ENCODE results near the gene FETUB.

The FETUB gene, protein sequence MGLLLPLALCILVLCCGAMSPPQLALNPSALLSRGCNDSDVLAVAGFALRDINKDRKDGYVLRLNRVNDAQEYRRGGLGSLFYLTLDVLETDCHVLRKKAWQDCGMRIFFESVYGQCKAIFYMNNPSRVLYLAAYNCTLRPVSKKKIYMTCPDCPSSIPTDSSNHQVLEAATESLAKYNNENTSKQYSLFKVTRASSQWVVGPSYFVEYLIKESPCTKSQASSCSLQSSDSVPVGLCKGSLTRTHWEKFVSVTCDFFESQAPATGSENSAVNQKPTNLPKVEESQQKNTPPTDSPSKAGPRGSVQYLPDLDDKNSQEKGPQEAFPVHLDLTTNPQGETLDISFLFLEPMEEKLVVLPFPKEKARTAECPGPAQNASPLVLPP

DNA sequence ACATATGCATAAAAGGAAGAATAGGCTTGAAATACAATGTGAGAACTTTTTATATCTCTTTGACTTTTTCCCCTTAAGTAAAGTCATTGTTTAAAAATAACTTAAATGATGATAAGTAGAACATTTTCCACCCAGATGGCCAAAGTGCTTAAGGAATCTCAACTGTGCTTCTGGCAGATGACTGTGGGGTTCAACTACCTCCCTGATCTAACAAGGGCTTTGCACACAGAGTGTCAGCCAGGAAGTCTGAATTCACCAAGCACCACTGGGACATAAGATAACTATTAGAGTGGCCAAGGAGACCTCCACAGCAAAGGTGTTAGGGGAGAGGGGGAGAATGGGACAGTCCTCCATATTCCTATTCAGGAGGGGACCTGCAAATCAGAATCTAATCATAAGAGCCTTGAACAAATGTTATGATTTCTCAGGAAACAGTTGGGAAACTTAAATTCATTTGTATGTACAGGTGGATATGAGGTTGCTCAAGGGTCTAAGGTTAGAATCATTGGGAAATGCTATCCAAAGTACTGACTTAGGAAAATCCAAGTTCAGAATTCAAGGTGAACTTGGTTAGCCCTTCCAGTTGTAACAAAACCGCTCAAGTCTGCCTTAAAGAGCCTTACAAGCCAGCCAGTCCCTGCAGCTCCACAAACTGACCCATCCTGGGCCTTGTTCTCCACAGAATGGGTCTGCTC, at the start of gene FETUB:
Gene FETUB (plus strand): TSS at position 622 of the 695 bp plus-strand sequence. CDS start 62 bp downstream, at position 684.
- DNase-seq: no peak

DNA sequence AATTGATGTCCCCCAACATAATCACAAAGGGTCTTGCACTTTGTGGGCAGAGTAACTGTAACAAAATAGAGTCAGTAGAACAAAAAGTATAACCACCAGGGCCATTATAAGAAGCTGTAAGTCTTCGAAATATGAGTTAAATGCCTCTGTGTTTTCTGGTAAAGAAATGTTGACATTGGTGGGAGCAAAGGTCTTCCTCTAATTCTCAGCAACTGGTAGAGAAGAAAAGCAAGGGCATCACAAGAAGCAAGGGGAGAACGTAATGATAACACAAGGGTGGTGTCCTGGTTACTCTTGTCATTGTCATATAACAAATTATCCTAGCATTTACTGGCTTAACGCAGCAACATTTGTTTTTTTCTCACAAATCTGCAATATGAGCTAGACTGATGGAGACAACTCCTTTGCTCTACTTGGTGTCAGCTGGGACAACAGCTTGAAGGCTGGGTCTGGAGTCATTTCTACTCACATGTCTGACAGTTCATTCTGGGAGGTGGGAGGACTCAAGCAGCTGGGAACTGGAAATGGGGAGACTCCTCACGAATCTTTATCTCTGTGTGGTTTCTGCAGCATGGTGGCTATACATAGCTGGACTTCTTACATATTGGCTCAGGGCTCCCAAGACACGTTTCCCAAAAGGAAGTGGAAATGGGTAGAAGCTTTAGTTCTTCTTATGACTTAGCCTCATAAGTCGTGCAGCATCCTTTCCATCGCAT, 49.5 kb upstream of the FETUB start:
- DNase-seq: no peak

DNA sequence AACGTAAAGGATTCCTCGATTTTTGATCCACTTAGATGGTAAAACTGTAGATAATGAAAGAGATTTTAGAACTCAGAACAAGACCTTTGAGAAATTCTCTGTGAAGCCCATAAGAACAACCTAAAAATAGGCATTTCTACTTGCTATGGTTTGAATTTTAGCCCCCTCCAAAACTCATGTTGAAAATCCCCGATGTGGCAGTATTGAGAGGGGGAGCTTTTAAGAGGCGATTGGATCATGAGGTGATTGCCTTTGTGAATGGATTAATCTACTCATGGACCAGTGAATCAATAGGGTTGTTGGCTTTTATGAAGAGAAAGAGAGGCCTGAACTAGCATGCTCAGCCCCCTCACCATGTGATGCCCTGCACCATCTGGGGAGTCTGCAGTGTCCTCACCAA, 47.5 kb upstream of the FETUB start:
- DNase-seq: no peak

DNA sequence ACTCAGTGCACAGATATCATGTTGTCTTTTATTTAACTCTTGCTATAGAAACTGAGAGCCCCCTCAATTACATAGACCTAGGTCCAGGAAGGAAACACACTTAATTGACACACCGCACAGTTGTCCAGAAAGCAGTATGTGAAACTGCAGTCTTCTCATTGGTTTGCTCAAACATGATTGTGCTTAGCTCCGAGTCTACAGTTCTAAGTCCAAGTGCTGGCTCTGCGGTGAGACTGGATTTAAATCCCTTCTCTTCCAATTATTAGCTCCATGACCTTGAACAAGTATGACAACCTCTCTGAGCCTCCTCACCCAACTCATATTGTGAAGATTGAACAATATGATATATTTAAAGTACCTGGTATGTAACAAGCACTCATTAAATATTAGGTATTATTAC, 46.3 kb upstream of the FETUB start:
- no peak for DNase-seq

DNA sequence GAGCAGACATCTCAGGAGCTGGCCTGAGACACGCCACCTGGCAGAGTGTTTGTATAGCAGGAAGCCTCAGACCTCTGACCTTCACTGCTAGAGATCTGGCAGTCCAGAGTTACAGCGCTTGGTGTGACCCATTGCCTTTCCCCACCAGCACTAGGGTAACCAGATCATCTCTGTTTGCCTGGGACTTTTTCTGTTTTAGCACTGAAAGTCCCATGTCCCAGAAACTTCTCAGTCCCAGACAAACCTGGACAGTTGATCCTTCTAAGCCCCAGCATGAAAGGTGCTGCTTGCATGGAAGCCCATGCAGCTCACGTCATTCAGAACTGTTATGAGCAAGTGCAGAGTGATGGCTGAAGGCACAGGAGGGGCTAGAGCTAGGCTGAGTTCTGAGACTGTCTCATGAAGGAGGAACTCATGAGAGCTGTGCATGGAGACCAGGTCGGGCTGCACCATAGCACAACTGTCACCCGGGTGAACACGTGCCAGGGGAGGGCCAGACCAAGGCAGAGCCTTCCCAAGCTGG, 45.5 kb upstream of the FETUB start:
- DNase-seq: no peak

DNA sequence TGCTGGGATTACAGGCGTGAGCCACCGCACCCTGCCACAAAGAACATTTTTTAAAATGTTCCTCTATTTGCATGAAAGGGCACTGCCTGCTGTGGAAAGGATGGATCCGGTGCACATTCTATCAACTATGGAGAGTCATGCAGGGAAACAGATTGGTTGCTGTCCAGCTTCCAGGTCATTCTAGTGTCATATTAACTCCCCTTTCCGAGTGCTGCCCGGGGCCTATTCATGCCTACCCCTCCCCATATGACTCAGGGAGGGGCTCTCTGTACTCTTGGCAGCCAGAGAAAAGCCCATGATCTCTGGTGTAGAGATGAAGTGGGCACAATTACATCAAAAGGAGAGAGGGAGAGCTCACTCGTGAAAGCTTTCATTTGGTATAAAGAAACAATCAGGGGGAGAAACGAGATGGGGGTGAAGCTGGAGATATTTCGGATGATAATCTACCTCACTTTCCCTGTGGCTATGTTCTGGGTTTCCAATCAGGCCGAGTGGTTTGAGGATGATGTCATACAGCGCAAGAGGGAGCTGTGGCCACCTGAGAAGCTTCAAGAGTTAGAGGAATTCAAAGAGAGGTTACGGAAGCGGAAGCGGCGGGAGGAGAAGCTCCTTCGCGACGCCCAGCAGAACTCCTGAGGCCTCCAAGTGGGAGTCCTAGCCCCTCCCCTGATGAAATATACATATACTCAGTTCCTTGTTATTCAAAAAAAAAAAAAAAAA, 43.5 kb upstream of the FETUB start:
- DNase-seq: no peak

DNA sequence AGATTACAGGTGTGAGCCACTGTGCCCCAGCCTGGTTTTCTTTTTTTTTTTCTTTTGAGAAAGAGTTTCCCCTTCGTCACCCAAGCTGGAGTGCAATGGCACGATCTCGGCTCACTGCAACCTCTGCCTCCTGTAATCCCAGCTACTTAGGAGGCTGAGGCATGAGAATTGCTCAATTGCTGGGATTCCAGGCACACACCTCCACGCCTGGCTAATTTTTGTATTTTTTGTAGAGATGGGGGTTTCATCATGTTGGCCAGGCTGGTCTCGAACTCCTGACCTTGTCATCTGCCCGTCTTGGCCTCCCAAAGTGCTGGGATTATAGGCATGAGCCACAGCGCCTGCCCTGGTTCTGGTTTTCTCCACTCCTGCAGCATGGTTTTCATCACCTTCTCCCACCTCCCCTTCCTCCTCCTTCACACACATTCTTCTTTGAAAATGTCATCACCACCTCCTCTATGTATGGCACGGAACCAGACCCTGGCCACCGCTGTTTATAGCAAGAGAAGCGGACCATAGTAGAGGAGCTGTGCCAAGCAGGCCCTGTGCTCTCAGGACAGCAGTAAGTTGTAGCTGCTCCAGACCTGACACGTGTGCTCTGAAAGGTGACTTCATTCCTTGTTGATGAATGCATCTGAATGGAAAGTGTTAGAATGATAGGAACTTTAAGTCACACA, 42.0 kb upstream of the FETUB start:
- DNase-seq: no peak

DNA sequence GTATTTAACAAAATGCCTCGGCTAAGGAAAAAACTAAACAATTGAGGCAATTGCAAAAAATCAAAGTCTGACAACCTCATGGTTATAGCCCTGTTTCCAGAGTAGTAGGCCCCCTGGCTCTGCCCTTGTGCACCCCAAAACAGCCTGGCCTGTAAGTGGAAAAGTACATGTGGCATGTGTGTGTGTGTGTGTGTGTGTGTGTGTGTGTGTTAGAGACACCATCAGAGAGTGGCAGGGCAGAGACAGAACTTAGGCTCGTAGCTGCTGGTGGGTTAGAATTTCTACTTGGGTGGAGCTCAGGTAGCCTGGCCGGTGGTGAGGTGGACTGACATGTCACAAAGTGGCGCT, 41.4 kb upstream of the FETUB start:
- no peak for DNase-seq

DNA sequence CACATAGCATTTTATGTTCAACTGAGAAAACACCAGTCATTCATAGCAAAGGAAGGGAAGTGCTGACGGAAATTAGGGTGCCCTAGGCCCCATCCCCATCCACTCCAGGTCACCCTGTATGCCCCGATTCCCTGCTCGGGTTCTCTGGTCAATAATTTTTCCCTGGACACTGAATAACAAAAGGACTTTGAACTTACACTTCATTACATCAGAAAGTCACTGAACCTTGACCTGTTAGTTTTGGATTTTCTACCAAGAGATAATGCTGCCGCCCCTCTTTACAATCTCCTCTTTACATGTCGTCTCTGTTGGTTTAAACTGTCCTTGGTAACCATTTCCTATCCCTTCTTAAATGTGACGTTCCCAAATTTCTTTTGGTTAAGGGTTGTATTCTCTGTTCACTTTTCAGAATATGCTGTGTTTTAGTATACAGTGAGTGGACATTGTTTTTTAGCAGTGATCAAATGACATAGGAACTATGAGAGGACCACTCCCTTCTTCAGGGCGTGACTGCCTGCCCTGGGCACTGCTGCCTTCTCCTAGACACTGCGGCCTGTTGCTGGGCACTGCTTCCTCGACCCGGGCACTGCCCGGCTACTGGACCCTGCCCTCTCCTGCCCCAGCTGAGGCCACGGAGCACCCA, 40.9 kb upstream of the FETUB start:
- no peak for DNase-seq

DNA sequence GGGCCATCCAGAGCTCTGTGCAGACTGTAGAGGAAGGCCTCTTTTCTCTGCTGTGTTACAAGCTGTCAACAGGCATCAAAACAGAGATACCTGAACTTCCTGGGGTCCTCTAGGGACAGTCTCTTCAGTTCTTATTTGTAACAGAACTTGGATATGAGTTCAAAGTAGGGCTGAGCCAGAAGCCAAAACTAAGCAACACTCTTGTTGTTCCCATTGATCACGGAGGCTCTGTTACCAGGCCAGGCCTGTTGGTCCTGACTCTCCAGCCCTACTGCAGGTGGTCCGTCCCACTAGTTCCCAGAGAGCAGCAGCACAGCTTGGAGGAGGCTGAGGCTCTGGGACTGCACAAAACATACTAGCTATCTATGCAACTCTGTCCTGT, 40.4 kb upstream of the FETUB start:
- no peak for DNase-seq

DNA sequence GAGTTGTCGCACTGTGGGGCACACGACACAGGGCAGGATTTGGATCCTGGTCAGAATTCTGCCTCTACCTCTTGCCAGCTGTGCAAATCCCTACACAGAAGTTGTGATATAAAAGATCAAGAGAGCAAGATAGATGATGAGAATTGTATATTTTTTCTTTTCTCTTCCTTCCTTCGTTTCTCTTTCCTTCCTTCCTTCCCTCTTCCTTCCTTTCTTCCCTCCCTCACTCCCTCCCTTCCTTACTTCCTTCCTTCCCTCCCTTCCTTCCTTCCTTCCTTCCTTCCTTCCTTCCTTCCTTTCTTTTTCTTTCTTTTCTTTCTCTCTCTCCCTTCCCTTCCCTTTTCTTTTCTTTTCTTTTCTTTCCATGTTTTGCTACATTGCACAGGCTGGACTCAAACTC, 39.3 kb upstream of the FETUB start:
- no peak for DNase-seq

DNA sequence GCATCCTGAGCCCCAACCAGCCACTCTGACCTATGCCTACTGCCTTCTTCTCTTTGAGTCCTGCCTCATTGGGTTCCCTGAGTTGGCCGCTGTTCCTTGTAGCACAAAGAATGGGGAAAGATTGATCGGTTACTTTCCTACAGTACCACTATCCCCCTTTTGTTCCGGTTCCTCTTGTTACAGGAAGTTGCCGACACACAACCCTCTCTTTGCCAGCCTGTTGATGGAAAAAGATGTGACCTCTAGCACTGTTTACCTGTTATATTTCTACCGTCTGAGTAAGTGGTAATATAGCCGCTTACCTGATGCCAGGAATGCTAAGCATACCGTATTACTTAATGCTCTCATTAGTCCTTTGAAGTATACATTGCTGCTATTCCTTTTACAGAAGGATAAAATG, 37.0 kb upstream of the FETUB start:
- DNase-seq: no peak

DNA sequence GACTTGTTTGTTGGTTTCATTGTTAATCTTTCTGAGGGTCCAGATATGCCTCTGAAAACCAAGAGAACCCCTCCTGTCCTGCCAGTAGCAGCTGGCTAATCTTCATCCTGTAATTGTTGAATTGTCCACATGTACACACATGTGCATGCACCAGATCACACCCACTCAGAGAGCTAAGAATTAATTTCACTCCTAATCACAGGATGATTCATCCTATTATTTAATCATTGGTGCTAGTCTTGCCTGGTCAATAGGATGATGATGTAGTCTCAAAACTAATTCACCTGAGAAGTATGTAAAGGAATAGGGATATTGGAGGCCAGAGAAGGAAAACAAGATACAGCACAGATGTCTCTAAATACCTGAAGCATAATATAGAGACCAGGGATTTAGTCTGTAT, 35.1 kb upstream of the FETUB start:
- no peak for DNase-seq

DNA sequence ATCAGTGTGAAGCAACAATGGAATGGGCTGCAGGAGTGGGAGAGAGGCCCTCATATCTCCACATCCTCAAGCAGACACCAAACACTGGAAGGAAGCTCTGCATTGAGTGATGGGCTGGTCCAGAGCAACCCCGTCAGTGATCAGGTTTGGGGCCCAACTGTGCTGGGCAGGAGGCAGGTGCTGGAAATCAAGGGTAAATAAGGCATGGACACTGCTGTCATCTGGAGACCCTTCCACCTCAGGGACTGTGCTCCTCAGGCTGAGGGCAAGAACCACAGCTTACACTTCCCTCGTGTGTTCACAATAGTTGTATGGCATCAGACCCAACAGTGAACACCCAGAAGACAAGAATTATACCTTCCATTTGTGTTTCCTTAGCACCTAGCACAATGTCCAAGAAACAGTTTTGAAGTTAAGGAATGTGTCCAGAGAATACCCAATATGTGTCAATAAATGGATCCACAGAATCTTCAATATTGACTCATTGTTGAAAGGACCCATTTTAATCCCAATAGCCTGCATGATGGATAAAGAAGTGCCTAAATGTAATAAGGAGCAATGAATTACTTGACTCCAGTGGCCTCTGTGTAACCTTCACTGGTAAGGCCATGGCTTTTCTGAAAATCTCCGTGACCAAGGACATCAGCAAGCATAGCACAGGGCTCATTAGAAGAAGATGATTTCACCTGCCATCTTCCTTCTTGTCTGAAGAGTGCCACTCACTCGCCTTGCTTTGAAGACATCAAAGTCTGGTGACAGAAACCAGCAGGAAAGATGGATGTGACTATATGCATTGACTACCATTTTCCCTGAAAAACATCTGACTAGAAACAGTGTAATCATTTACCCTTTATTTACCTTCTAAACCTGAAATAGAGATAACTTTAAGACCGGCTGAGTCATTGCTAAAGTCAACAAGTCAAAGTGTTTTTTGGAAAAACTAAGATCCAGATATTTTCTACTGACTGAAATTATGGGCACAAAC, 34.3 kb upstream of the FETUB start:
- no peak for DNase-seq

DNA sequence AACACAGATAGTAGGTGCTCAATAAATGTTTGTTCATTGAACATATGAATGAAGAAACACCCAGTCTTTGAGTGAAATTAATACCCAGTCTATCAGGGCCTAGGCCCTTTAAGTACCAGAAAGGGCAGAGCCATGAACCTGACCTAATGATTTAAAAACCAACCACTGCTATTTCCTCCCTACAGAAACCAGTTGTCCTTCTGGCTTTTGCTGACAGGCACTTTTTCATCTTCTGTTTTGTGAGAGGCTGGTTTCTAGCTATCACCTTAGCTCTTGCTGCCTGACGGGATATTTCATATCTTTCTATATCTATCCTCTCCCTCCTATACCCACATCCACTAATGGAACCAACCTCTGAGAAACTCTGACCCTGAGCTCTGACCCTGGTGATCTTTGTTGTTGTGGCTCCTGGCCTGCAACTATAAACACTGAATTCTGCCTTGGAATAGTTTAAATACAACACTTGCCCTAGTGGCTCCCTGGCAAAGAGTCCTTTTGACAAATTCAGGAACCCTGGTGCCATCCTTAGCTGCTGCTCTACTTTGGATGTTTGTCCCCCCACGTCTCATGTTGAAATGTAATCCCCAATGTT, 31.5 kb upstream of the FETUB start:
- DNase-seq: no peak

DNA sequence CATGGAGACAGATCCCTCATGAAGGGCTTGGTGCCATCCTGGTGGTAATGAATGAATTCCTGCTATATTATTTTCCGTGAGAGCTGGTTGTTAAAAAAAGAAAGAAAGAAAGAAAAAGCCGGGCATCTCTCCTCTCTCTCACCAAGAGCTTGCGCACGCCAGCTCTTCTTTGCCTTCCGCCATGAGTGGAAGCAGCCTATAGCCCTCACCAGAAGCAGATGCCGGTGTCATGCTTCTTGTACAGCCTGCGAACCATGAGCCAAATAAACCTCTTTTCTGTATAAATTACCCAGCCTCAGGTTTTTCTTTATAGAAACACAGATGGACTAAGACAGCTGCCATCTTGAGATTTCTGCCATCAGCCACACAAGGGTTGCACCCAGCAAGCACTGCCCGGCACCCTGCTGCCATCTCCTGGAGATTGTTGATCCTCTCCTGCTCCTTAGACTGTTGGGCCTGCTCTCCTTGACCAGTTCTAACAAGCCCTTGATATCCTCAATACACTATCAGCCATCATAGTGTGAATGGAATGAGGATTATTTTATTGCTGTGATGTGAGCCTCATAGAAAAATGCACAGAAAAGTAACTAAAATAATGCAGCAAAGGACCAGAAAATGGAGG, 30.8 kb upstream of the FETUB start:
- no peak for DNase-seq

DNA sequence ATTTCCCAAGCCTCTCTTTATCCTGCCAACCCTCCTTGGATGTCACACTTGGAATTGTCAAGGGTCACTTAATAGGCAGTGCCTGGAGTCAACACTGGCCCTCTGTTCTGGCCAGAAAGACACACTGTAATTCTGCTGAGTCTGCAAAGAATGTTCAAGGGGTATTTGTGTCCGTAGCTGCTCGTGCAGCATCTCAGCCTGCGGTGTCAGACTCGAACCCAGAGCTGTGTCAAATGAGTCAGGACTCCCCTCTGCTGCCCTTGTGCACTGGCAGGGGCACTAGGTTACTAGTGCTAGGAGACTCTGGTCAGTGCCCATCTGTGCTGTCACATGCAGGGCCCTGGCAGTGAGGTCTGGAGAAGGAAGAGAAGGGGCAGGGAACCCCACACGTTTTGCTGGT, 28.1 kb upstream of the FETUB start:
- no peak for DNase-seq

DNA sequence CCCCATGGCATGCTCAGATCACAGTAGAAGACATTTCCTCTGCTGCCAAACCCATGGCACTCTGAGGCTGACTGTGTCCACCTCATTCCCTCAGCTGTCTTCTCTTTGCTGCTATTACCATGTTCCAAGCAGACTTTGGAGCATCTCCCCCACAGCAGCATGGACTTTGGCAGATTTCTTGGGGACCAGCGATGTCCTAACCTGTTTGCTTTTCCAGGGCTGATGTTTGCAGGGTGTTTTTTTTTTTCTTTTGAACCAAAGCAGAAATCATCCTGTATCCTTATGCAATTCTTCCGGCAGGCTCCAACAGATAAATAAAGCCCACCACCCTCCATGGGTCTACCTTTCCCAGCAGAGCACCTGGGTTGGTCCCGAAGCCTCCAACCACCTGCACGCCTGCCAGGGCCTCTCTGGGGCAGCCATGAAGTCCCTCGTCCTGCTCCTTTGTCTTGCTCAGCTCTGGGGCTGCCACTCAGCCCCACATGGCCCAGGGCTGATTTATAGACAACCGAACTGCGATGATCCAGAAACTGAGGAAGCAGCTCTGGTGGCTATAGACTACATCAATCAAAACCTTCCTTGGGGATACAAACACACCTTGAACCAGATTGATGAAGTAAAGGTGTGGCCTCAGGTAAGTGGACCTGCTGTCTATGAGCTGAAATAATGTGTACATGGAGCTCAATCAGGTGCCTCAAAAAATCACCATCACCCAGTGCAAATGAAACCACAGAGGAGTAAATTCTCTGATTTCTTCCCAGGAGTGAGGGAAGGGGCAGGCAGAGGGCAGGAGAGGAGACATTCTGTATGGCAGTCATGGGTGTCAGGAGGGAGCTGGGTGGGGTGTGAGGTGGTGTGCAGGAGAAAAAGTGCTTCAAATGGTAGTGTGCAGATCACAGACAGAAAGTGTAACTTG, 27.2 kb upstream of the FETUB start, which contains the start of gene AHSG:
Gene AHSG (plus strand): TSS at position 340 of the 916 bp plus-strand sequence. CDS start 82 bp downstream, at position 422.
- no peak for DNase-seq
